GM21717 (cell line): Measurements from ENCODE around the gene ACOT2.
"Not testable (repeated sequence)": the region's sequence is repeated elsewhere in the genome, so short reads cannot be mapped to it uniquely, and the experiment has no call there.

Experiments used
- ATAC-seq: cut with Tn5 transposase; IDR thresholded peaks from one replicate; pipeline ENCODE4 v1.9.1; 2021; ENCODE audit warnings: mild to moderate bottlenecking, moderate library complexity; ENCODE audit not compliant: unreplicated experiment

The ACOT2 gene

GRCh38 chr14:73569185-73569958 lies at the start of gene ACOT2:
Gene ACOT2 (plus strand): TSS chr14:73569213. CDS start chr14:73569241, 28 bp downstream.
- ATAC-seq = peak; percentile 52

GRCh38 chr14:73521229-73521628 lies 47.8 kb upstream of the ACOT2 start:
- no peak for ATAC-seq

GRCh38 chr14:73524493-73524892 lies 44.5 kb upstream of the ACOT2 start:
- no peak for ATAC-seq

- no peak for ATAC-seq
Observed at GRCh38 chr14:73526036-73526984, 42.7 kb upstream of the ACOT2 start.

- not testable (repeated sequence) for ATAC-seq
Observed at GRCh38 chr14:73529356-73529755, 39.7 kb upstream of the ACOT2 start.

- ATAC-seq = not testable (repeated sequence)
Observed at GRCh38 chr14:73531971-73532370, 37.0 kb upstream of the ACOT2 start.

GRCh38 chr14:73537244-73538045 lies 31.6 kb upstream of the ACOT2 start:
- ATAC-seq = not testable (repeated sequence)

- ATAC-seq = not testable (repeated sequence)
Observed at GRCh38 chr14:73539017-73539416, 30.0 kb upstream of the ACOT2 start.

- not testable (repeated sequence) for ATAC-seq
Observed at GRCh38 chr14:73542961-73543360, 26.1 kb upstream of the ACOT2 start.

GRCh38 chr14:73545353-73545752 lies 23.7 kb upstream of the ACOT2 start:
- ATAC-seq = not testable (repeated sequence)

- ATAC-seq = not testable (repeated sequence)
Observed at GRCh38 chr14:73549097-73549496, 19.9 kb upstream of the ACOT2 start.

GRCh38 chr14:73549889-73550524 lies 19.0 kb upstream of the ACOT2 start:
- not testable (repeated sequence) for ATAC-seq

GRCh38 chr14:73553845-73554244 lies 15.2 kb upstream of the ACOT2 start:
- no peak for ATAC-seq

GRCh38 chr14:73557201-73557600 lies 11.8 kb upstream of the ACOT2 start:
- not testable (repeated sequence) for ATAC-seq

- ATAC-seq = not testable (repeated sequence)
Observed at GRCh38 chr14:73558238-73558637, 10.8 kb upstream of the ACOT2 start.

GRCh38 chr14:73562256-73562655 lies 6.8 kb upstream of the ACOT2 start:
- not testable (repeated sequence) for ATAC-seq

GRCh38 chr14:73562696-73563095 lies 6.3 kb upstream of the ACOT2 start:
- ATAC-seq = not testable (repeated sequence)

- ATAC-seq = not testable (repeated sequence)
Observed at GRCh38 chr14:73566431-73566830, 2.6 kb upstream of the ACOT2 start.

- ATAC-seq = not testable (repeated sequence)
Observed at GRCh38 chr14:73566935-73567334, 2.1 kb upstream of the ACOT2 start.

GRCh38 chr14:73567358-73567757 lies 1.7 kb upstream of the ACOT2 start:
- ATAC-seq = no peak
